Left ventricle myocardium inferior (tissue), 1 donor: ENCODE results near the gene GTF3C1. TPM values are rescaled to one million over a fixed set of nuclear protein-coding genes. Genes with fewer than 3 reads are reported as not detected.
"Not testable (repeated sequence)": the region's sequence is repeated elsewhere in the genome, so short reads cannot be mapped to it uniquely, and the experiment has no call there.

Source experiments
- DNase-seq: peaks from one replicate; pipeline ENCODE4 v3.0.0-alpha.2; 2020
- H3K27ac ChIP-seq: fragments of 200-600 bp; replicated peaks from 2 replicates; pipeline ENCODE4 v1.8.0; 2021
- H3K27me3 ChIP-seq: fragments of 200-600 bp; 2 replicates; pipeline ENCODE4 v1.8.0; 2021; ENCODE audit warnings: low read depth
- H3K36me3 ChIP-seq: fragments of 200-600 bp; 2 replicates; pipeline ENCODE4 v1.8.0; 2021
- H3K4me1 ChIP-seq: fragments of 200-600 bp; 2 replicates; pipeline ENCODE4 v1.8.0; 2021
- H3K4me3 ChIP-seq: fragments of 200-600 bp; 2 replicates; pipeline ENCODE4 v1.8.0; 2021; ENCODE audit warnings: mild to moderate bottlenecking, moderate library complexity
- H3K9me3 ChIP-seq: fragments of 200-600 bp; replicated peaks from 2 replicates; pipeline ENCODE4 v1.8.0; 2021
- intact Hi-C: fragments of 100-400 bp; cut with micrococcal nuclease; formaldehyde crosslinking; loops from one replicate; pipeline ENCODE4 v1.11.0; 2022
- total RNA-seq: library from RNA; stranded (reverse); fragmentation: NEBNext Ultra II Directional; extraction: Animal tissue kit (Norgen Biotek cat#: 25700); gene quantifications from one replicate; pipeline ENCODE4 v1.2.1, GENCODE V29; 2021
- TF ChIP-seq, protein P1 (sequence below): fragments of 200-600 bp; IDR thresholded peaks from 2 replicates; pipeline ENCODE4 v1.8.0; 2021; ENCODE audit warnings: antibody characterized with exemption, mild to moderate bottlenecking, borderline replicate concordance
- donor health status: DM: no; HTN: yes; CAD: no; lungs with severe emphysema.

GTF3C1 gene
- total RNA-seq, 1 donor from 2014 or later = 46.9 TPM

GRCh38 chr16:27439271-27440018, 110.3 kb downstream of the GTF3C1 start:
- H3K4me1 ChIP-seq = no peaks in the 10 kb centered on the region
- H3K4me3 ChIP-seq = no peak overlapping the region
- H3K9me3 ChIP-seq = peaks cover 11% of the 10 kb centered on the region
- peaks cover 4% of the 10 kb centered on the region for H3K27me3 ChIP-seq
- H3K27ac ChIP-seq = no peak overlapping the region
- intact Hi-C loops = no loop called here
- no peak for DNase-seq
- no peaks in the 10 kb centered on the region for H3K36me3 ChIP-seq
- TF ChIP-seq, protein P1, sequence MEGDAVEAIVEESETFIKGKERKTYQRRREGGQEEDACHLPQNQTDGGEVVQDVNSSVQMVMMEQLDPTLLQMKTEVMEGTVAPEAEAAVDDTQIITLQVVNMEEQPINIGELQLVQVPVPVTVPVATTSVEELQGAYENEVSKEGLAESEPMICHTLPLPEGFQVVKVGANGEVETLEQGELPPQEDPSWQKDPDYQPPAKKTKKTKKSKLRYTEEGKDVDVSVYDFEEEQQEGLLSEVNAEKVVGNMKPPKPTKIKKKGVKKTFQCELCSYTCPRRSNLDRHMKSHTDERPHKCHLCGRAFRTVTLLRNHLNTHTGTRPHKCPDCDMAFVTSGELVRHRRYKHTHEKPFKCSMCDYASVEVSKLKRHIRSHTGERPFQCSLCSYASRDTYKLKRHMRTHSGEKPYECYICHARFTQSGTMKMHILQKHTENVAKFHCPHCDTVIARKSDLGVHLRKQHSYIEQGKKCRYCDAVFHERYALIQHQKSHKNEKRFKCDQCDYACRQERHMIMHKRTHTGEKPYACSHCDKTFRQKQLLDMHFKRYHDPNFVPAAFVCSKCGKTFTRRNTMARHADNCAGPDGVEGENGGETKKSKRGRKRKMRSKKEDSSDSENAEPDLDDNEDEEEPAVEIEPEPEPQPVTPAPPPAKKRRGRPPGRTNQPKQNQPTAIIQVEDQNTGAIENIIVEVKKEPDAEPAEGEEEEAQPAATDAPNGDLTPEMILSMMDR = no peak

DNA sequence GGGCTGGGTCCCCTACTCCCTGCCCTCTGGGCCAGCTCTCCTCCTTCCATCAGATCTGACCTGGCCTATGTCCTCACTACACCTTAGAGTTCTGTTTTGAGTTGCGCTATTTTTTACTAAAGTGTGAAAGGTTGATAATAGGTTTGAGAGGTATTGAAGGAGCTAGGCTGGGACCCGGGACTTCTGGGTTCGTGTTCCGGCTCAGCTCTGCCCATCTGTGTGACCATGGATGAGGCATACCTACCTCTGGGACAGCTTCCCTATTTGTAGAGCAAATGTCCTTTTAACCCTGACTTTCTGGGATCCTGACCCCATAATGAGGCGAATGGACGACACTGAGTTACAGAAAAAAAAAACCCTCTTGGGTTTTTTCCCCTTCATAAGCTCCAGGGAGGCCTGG, 111.8 kb downstream of the GTF3C1 start:
- Histone ChIP-seq H3K4me1 (no peaks in the 10 kb centered on the region), H3K27ac (no peak overlapping the region), H3K4me3 (no peak overlapping the region), H3K9me3 (no peaks in the 10 kb centered on the region), H3K36me3 (no peaks in the 10 kb centered on the region), H3K27me3 (peaks cover 16% of the 10 kb centered on the region)
- intact Hi-C loops = no loop called here
- no peak for DNase-seq
- TF ChIP-seq, protein P1 = no peak

DNA sequence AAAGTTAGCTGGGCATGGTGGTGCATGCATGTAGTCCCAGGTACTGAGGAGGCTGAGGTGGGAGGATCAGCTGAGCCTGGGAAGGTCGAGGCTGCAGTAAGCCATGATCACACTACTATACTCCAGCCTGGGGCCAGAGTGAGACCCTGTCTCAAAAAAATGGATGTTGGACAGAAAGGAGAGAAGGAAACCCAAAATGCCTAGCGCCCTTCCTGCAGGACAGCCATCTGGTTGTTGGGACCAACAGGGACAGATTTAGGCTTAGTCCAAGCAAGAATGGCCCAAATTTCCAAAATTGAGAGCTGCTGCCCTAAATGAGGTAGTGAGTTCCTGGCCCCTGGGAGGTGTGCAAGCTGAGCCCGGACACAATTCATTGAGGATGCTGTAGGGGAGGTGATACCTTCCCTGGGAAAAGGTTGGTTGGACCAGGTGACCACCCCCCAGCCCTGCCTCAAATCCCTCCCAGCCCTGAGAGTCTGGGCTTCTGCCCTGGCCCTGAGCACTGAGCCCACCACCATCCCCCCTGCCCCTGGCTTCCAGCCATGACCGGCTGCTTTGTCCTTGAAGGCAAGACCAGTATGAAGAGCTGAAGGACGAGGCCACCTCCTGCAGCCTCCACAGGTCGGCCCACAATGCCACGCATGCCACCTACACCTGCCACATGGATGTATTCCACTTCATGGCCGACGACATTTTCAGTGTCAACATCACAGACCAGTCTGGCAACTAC, 112.6 kb downstream of the GTF3C1 start:
- Histone ChIP-seq H3K27me3 (peaks cover 24% of the 10 kb centered on the region), H3K36me3 (no peaks in the 10 kb centered on the region), H3K4me3 (no peak overlapping the region), H3K4me1 (no peaks in the 10 kb centered on the region), H3K27ac (no peak overlapping the region), H3K9me3 (no peaks in the 10 kb centered on the region)
- intact Hi-C loops = no loop called here
- no peak for DNase-seq
- TF ChIP-seq, protein P1 = no peak

DNA sequence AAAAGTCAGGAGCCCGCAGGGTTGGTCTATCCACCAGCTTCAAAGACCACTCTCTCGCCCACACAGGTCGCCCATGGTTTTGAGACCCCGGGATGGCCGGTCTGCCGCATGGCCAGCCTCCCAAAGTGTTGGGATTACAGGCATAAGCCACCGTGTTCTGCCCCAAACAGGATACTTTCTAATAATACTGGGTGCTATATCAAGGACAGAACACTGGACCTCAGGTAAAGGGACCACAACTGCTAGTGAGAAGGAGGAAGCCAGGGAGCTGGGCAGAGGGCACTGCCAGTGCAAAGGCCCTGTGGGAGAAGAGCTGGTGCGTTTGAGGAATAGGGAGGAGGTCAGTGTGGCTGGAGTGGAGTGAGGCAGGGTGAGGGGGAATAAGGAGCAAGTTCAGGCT, 113.6 kb downstream of the GTF3C1 start:
- Histone ChIP-seq H3K9me3 (no peaks in the 10 kb centered on the region), H3K36me3 (no peaks in the 10 kb centered on the region), H3K4me3 (no peak overlapping the region), H3K4me1 (no peaks in the 10 kb centered on the region), H3K27ac (no peak overlapping the region), H3K27me3 (peaks cover 34% of the 10 kb centered on the region)
- intact Hi-C loops = no loop called here
- DNase-seq = no peak
- TF ChIP-seq, protein P1 = no peak

DNA sequence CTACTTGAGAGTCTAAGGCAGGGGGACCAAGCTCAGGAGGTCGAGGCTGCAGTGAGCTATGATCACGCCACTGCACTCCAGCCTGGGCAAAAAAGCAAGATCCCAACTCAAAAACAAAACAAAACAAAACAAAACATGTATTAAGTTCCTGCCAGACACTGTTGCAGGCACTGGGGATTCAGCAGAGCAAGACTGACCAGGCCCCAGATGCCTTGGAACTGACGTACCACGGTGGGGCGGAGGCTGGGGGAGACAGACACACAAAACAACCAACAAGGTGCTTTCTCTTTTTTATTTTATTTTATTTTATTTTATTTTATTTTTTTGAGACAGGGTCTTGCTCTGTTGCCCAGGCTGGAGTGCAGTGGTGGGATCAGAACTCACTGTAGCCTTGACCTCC, 114.6 kb downstream of the GTF3C1 start:
- H3K9me3 ChIP-seq, intact Hi-C loops, H3K27ac ChIP-seq, H3K4me1 ChIP-seq, H3K36me3 ChIP-seq, H3K4me3 ChIP-seq, DNase-seq: not testable (repeated sequence)
- peaks cover 43% of the 10 kb centered on the region for H3K27me3 ChIP-seq
